NCI-H82 treated with DMSO at 0.1 percent for 48 hours (cell line): ENCODE data around the gene RUFY1.
"Not testable (repeated sequence)": the region's sequence is repeated elsewhere in the genome, so short reads cannot be mapped to it uniquely, and the experiment has no call there.

ENCODE experiments used
- DNase-seq: peaks from one replicate; lab custom pipeline; 2025; ENCODE audit not compliant: unreplicated experiment; lab: John Stamatoyannopoulos, UW

Gene RUFY1, protein sequence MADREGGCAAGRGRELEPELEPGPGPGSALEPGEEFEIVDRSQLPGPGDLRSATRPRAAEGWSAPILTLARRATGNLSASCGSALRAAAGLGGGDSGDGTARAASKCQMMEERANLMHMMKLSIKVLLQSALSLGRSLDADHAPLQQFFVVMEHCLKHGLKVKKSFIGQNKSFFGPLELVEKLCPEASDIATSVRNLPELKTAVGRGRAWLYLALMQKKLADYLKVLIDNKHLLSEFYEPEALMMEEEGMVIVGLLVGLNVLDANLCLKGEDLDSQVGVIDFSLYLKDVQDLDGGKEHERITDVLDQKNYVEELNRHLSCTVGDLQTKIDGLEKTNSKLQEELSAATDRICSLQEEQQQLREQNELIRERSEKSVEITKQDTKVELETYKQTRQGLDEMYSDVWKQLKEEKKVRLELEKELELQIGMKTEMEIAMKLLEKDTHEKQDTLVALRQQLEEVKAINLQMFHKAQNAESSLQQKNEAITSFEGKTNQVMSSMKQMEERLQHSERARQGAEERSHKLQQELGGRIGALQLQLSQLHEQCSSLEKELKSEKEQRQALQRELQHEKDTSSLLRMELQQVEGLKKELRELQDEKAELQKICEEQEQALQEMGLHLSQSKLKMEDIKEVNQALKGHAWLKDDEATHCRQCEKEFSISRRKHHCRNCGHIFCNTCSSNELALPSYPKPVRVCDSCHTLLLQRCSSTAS

DNA sequence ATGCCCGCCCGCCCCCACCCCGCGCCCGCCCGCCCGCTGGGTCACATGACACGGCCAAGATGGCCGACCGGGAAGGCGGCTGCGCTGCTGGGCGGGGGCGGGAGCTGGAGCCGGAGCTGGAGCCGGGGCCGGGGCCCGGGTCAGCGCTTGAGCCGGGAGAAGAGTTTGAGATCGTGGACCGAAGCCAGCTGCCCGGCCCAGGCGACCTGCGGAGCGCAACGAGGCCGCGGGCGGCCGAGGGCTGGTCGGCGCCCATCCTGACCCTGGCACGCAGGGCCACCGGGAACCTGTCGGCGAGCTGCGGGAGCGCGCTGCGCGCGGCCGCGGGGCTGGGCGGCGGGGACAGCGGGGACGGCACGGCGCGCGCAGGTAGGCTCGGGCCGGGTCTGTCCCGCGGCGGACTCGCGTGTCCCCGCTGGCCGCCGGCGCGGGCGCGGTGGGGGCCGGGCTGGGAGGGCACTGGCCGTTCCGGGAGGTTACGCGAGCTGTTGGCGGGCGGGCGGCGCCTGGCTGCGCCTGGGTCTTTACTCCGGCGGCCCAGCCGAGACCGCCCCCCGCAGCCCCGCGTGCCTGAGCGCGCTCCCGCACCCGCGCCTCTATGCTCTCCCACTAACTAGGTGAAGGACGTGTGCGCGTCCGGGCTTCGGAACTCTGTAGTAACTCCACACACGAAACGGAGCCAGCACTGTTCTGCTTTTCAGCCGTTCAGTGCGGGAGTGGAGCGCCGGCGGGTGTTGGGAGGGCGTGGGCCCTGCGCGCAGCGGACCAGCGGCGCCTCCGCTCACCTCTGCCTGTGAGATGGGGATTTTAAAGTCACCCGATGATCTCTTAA is at the start of gene RUFY1:
Gene RUFY1, plus strand, starts transcription at position 44 of the 832 bp plus-strand sequence. Its CDS starts 16 bp downstream, at position 60.
- peak; percentile 60 for DNase-seq

DNA sequence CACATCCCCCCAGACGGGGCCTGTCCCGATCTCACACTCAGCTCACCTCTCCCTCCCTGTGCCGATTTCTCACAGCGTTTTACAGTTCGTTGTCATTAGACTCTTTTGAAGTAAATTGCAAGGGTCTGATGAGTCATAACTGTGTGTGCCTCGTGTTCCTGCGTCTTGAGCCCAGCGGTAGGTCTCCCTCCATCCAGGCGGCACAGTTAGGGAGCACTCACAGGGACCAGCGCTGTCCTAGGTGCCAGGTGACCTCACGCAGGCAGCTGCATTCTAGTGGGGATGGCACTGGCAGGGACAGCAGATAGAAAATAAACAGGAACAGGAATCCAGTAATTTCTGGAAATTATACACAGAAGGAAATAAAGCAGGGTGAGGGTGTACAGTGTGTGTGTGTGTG is 48.4 kb upstream of the RUFY1 start:
- DNase-seq = not testable (repeated sequence)

DNA sequence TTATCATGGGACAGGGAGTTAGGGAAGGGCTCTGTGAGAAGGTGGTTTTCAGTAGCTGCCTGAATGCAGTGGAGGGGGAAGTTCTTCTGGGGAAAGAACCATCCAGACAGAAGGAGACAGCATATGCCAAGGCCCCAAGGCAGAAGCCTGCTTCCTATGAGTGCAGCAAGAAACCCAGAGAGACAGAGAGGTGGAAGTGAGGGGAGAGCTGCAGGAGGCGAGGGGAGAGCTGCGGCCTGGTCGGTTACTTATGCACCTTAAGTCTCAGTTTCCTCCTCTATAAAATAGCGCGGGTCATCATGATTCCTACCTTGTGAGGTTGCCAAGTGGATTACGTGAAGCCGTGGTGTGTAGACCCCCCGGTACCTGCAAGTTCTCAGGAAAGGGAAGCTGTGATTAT is 47.9 kb upstream of the RUFY1 start:
- not testable (repeated sequence) for DNase-seq

DNA sequence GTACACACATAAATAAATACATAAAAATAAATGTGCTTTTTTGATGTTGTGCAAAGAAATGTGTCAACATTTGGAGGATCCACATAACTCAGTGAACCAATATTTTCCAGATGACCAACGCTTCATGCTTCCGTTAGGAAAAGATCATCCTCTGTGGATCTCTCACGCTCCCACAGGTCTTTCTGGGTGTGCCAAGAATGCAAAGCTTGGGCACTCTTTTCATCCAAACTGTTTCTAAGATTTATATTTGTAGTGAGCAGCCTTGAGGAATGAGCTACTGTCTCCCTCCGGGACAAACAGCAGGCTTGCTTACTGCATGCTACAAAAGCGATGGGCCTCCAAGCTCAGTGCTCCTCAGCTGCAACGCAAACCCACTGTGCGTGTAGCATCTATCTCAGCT is 46.2 kb upstream of the RUFY1 start:
- no peak for DNase-seq

DNA sequence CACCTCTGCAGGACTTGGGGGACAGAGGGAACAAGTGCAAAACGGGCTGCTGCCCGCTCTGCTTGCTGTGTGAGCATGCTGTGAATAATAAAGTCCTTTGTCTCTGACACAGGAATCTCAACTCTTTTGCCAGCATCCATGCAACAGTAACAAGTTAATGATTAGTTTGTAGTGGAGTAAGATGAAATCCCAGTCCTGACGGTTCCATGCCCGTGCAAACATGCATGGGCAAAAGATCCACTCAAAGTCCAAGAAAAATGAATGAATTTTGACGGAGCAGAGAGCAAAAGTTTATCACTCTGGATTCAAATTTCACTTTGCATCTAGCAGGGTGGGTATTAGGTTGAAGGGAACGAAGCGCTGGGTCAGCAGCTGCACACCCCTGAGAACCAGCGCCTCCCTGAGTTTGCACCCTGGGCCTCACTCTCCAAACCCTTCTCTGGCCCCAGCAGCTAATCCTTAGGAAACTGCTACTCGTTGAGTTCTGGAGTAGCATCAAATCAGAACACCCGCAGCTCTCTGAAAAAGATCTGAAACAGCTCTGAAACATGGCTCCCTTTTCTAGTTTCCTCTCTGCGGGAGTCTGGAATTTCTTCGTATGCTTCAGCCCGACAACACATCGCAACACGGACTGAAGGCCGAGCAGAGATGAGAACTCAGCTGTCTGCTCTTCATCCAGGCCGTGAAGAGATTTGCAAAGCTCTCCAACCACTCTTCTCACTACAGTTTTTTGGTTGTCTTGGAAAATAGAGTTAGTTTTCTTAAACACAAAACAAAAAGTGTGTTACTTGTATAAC is 45.6 kb upstream of the RUFY1 start:
- DNase-seq = no peak

DNA sequence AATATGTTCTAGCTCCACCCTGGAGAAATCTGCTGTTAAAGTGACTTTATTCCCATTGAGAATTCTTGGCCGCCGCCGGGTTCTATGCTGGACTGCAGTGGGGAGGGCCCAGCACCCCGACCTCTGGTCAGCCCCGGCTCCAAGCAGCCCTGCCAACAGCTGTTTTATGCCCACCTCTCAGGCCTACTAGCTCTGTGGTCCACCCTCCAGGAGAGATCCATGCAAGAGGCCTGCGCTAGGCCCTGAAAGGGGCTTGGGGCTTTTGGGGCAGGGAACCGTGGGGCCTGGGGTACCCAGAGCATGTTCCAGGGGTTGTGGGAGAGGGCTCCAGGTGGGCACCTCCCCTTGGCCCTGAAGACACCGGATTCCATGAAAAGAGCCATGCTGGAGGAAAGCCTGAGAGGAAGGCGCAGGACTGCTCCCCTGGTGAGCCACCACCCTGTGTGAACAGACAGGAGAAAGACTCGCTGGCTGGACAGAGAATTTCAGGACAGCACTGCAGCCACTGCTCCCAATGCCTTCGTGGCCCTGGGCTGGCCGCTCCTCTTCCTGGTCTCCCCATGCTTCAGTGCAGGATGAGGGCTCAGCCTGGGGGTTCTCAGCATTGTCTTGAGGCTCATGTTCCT is 44.6 kb upstream of the RUFY1 start:
- no peak for DNase-seq

DNA sequence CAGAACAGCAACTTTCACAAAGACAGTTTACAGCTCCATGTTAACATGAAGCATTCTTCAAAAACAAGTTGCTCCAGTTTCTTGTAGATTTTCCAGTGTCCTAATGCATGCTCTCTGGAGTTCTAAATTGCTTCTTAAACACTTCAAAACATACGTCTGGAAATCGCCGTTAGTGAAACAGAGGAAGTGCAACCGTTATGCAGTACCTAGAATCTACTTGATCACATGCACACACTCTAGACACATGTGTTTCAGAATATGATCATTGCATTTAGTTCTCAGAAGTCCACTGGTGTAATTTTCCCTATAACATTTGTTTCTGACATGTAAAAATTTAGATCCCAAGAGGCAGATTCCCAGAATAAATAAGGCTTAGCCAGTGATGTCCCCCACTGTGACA is 41.1 kb upstream of the RUFY1 start:
- no peak for DNase-seq

DNA sequence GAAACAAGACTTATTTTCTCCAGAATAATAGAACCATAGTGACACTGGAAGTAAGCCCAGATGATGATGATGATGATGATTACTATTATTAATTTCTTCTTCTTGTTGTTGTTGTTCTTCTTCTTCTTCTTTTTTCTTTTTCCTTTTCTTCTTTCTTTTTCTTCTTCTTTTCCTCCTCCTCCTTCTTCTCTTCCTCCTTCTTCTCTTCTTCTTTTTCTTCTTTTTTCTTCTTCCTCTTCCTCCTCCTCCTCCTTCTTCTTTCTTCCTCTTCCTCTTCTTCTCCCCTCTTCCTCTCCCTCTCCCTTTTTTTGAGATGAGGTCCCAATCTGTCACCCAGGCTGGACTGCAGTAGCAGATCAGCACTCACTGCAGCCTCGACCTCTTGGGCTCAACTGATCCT is 40.5 kb upstream of the RUFY1 start:
- no peak for DNase-seq

DNA sequence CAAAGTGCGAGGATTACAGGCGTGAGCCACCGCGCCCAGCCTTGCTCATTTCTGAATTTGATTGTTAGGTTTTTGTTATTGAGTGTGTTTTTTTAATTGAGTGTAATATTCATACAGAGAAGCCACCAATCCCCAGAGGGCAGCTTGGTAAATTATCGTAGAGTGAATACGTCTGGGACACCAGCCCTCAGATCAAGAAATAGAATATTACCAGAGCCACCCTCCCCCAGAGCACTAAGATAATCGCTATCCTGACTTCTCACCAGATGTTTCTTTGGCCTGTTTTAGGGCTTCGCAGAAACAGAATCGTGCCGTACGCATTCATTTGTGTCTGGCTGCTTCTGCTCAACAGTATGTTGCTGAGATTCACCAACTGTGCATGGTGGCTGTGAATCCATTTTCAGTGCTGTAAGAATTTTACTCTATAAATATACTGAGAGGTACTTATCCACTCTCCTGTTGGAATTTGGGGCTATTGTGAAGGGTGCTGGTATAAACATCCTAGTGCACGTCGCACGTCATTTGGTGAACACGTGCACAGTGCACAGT is 37.8 kb upstream of the RUFY1 start:
- no peak for DNase-seq

DNA sequence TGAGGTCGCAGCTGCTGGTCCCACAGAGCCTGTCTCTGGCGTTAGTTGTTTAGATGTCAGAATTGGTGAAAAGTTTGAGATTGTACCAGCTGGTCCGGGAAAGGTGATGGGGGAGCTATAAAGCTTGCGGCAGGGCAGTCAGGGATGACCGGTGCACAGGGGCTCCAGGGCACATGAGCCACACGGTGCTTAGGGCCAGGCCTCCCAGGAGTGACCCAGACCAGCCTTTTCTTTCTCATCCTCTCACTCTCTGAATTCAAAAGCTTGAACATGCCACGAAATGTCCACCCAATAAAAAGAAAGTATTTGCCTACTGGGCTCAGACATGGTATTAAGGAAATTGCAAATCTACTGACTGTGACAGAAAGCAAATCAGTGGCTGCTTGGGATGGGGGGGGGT is 34.9 kb upstream of the RUFY1 start:
- not testable (repeated sequence) for DNase-seq

DNA sequence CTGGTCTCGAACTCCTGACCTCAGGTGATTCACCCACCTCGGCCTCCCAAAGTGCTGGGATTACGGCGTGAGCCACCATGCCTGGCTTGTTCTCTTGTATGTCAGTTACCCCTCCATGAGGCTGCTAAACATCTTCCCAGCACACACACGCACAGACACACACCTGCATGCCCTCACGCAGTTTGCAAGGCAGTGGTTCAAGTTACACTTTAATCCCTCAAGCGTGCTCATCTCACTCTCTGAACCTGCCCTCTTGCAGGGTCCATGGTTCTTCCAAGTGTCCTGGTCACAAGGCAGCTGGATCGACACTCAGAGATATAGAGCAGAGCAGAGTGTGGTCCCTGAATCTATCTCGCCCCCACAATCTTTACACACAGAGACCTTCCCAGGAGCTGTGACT is 34.1 kb upstream of the RUFY1 start:
- no peak for DNase-seq

DNA sequence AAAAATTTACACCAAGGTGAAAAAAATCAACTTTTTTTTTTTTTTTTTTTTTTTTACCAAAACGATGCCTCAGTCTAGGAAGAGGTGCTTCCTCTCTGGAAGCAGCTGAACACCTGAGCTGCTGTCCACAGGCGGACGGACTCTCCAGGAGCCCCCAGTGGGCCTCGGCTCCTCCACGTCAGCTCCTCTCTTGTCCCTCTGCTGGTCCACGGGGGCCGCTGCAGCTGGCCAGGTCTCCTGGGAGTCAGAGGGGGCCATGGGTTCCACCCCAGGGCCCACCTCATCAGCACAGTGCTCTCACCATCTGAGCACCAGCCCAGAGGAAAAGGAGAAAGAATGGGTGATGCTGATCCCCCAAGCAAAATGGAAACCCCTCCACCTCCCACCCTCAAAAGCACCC is 32.6 kb upstream of the RUFY1 start:
- DNase-seq = not testable (repeated sequence)

DNA sequence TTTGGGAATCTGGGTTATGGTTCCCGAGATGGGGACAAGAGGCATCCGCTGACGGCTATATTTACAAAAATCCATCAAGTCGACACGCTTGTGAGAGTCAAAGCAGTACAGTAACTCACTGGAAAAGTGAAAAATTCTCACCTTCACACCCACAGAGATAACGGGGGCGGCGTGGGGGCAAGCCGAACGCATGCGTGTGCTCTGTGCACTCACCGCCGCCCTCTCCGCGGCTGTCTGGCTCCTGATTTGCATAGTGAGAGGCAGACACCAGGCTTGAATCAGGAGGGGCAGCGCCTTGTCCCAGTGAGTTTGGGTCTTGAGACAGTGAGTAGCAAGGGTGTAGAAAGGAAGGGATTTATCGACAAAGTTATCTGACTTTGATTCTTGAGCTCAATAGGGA is 32.0 kb upstream of the RUFY1 start:
- not testable (repeated sequence) for DNase-seq

DNA sequence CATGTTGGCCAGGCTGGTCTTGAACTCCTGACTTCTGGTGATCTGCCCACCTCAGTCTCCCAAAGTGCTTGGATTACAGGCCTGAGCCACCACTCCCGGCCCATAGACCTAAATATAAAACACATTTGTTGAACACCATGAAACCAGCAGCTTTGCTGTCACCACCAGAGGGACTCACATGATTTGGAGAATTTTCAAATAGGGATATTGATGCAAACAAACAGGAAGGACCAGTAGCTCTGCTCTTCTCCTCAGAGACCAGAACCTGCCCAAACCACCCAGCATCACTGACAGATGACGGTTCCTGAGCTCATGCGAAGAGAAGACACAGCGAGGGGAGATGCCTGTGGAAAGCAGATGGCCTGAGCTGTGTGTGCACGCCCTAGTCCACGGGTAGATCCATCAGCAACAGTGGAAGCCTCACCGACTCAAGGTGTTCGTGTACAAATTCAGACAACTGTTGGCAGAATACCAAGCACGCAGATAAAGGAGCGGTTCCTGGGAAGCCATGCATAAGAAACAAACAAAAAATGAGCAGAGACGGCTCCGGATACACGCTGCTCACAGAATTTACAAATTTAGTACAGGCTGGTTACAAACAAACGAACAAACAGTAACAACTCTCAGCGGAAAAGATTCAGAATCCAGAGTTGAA is 30.8 kb upstream of the RUFY1 start:
- not testable (repeated sequence) for DNase-seq

DNA sequence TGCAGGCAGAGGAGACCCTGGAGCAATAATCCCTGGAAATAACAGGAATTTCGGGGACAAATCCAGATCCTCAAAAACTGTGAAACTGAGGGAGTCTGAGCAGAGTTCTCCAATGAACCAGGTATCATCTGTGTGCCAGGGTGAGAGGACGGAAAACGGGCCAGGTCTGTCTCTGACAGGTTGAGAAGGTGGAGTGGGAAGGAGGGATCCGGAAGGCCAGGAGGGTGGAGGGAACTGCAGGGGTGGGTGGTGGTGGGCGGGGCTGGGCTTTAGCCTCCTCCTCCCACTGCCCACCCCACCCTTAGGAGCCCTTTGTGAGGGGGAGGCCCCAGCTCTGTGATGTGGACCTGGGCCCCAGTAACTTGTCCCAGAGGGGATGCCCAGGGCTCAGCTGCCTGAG is 28.2 kb upstream of the RUFY1 start:
- not testable (repeated sequence) for DNase-seq

DNA sequence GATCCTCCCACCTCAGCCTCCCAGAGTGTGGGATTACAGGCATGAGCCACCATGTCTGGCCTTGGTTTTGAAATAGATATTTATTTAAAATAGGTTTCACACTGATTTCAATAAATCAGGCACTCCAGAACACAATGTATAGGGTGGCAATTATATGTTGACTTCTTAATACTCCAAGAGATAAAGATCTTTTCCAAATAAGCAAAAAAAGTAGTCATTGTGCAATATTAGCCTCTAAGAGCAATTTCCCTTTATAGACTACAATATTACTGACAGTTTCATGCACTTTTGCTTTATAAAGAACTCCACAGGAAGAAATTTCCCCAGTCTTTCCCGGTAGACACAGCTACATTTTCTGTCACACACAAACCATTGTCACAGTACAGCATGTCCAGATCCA is 23.4 kb upstream of the RUFY1 start:
- no peak for DNase-seq

DNA sequence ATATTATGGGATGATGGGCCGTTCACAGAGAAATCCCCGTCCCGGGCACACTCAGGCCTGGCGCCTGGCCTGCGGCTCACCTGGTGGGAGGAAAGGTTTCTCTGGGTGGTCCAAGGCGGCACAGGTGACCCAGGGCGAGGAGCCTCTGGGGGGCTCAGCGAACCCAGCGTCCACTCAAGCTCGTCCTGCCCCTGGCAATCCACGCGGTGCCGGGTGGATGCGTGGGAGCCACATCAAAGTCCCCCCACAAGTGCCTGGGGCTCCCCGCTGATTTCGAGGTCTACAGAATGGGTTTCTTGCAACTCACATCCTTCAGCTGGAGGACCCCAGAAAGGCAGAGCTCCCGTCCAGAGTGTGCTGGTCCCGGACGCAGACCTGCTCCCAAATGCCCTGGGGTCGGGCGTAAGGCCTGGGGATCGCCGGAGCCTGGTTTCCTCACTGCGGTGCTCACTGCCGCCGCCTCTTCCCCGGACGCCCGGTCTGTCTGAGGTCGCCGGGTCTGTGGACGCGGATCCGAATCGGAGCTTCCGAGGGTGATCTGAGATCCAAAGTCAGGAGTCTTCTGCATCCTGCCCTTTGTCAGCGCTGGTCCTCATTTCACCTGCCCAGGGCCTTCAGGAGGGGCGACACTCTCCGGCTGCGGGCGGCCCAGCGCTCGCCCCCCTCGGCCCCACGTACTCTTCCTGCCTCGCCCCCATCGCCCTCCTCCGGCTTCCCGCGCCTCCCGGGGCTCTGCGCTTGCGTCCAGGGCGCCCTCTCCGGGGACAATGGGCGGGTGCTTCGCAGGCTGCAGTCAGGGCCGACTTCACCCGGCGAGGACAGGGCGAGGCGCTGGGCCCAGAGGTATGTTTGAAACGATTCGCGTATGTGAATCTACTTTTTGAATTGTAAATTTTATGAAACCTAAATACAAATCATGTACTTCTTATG is 20.0 kb upstream of the RUFY1 start:
- no peak for DNase-seq

DNA sequence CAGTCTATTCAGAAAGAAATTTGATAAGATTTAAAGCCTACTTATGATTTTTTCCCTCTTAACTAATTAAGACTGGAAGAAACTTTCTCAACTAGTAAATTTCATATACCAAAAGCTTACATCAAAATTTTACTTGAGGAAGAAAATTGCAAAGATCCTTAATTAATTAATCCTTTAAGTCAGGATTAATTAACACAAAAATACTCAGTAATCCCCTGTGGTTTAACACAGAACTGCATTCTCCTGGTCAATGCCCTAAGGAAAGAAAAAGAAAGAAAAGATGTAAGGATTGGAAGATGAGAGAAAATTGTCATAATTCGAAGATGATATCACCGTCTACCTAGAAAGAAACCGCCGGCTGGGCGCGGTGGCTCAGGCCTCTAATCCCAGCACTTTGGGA is 17.3 kb upstream of the RUFY1 start:
- DNase-seq = no peak
